Adrenal gland (tissue), 5 donors: ENCODE results near the gene GFOD1.

Experiments used
- POLR2A ChIP-seq, 2 donors: fragments of 450-650 bp; IDR thresholded peaks; one replicate each; pipeline ENCODE4 v1.6.1; 2017; ENCODE audit warnings: antibody characterized with exemption in 2 of 2, mild to moderate bottlenecking in 2 of 2, moderate library complexity in 1 of 2
- TF ChIP-seq, protein P1 (sequence below), 6 experiments: fragments of 450-650 bp in 4 of 6; fragments of 200-600 bp in 2 of 6; sonication (generic) in 1 of 6; IDR thresholded peaks; 1 replicate in 5 of 6; 2 replicates in 1 of 6; pipeline versions ENCODE4 v1.5.1 to v1.8.0; 2016 to 2021; ENCODE audit warnings: antibody characterized with exemption in 6 of 6, mild to moderate bottlenecking in 2 of 6, moderate library complexity in 1 of 6
- donor health status: DM: no; HTN: no; CAD: no.

DNA sequence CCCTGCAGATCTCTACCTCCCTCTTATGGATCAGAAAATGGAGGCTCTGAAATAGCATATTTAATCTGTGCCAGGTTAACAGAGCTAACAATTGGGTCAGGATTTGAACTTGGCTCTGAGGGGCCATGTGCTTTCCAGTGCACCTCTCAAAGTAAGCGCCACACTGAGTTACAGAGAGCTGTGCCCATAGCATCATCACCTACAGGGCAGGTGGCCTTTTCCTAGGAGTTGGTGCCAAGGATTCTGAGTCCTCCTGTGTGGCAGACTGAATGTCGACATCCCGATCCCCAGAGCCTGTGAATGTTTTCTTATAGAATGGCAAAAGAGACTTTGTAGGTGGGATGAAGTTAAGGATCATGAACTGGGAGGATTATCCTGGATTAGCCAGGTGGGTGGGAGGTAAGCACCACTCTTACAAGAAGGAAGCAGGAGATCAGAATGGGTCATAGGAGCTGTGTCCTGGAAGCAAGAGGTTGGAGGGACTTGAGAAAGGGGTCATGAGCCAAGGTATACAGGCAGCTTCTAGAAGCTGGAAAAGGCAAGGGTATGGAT, 91.1 kb downstream of the GFOD1 start:
- TF ChIP-seq, protein P1, sequence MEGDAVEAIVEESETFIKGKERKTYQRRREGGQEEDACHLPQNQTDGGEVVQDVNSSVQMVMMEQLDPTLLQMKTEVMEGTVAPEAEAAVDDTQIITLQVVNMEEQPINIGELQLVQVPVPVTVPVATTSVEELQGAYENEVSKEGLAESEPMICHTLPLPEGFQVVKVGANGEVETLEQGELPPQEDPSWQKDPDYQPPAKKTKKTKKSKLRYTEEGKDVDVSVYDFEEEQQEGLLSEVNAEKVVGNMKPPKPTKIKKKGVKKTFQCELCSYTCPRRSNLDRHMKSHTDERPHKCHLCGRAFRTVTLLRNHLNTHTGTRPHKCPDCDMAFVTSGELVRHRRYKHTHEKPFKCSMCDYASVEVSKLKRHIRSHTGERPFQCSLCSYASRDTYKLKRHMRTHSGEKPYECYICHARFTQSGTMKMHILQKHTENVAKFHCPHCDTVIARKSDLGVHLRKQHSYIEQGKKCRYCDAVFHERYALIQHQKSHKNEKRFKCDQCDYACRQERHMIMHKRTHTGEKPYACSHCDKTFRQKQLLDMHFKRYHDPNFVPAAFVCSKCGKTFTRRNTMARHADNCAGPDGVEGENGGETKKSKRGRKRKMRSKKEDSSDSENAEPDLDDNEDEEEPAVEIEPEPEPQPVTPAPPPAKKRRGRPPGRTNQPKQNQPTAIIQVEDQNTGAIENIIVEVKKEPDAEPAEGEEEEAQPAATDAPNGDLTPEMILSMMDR (IDR thresholded peaks at IDR 0.05), result no peak
- TF ChIP-seq POLR2A (IDR thresholded peaks at IDR 0.05), result no peak
